SK-N-SH (cell line): ENCODE measurements around the gene ASTE1. TPM values are rescaled to one million over a fixed set of nuclear protein-coding genes. Genes with fewer than 3 reads are reported as not detected.

Experiments used
- CTCF ChIA-PET: fragments of 300-600, 350-600 bp; formaldehyde crosslinking; extraction: SDS; loops from one replicate; lab custom pipeline; 2021; lab: Yijun Ruan, JAX
- POLR2A ChIA-PET: fragments of 350-600 bp; sonication (Branson Sonifier 250); formaldehyde crosslinking; extraction: SDS; loops from one replicate; lab custom pipeline; 2020; ENCODE audit warnings: antibody characterized with exemption, inconsistent platforms; lab: Yijun Ruan, JAX
- DNase-seq: peaks from one replicate; pipeline ENCODE4 v3.0.0; 2012
- H2AFZ ChIP-seq: fragments of 200-600 bp; sonication (generic); 2 replicates; pipeline ENCODE4 v1.8.1; 2016; ENCODE audit warnings: antibody characterized with exemption, mild to moderate bottlenecking, low read depth
- H3F3A ChIP-seq: fragments of 200-600 bp; sonication (generic); replicated peaks from 2 replicates; pipeline ENCODE3; 2016; ENCODE audit warnings: antibody characterized with exemption, mild to moderate bottlenecking; ENCODE audit not compliant: insufficient read depth
- H3K27ac ChIP-seq, 2 experiments: fragments of 200-500 bp in 1 of 2; fragments of 200-600 bp in 1 of 2; sonication (Bioruptor generic) in 1 of 2; sonication (generic), shearing (Covaris generic) in 1 of 2; 2 replicates each; pipeline versions ENCODE4 v1.5.1 to v1.6.1; 2014 to 2016; ENCODE audit warnings: low read depth in 2 of 2, inconsistent platforms in 1 of 2, low read length in 1 of 2, mild to moderate bottlenecking in 1 of 2, mixed read lengths in 1 of 2
- H3K27me3 ChIP-seq: fragments of 200-600 bp; sonication (generic), shearing (Covaris generic); 2 replicates; pipeline ENCODE4 v1.6.1; 2016; ENCODE audit warnings: mixed run types; ENCODE audit not compliant: insufficient read depth
- H3K36me3 ChIP-seq, 2 experiments: fragments of 200-500 bp in 1 of 2; fragments of 200-600 bp in 1 of 2; sonication (Bioruptor generic) in 1 of 2; sonication (generic) in 1 of 2; replicated peaks in 1 of 2; 2 replicates each; pipeline versions ENCODE3 to v1.5.1; 2014 to 2016; ENCODE audit warnings: low read length in 1 of 2, mild to moderate bottlenecking in 1 of 2; ENCODE audit not compliant: insufficient read depth in 2 of 2, control insufficient read depth in 1 of 2
- H3K4me1 ChIP-seq, 2 experiments: fragments of 200-500 bp in 1 of 2; fragments of 200-600 bp in 1 of 2; sonication (Bioruptor generic) in 1 of 2; sonication (generic), shearing (Covaris generic) in 1 of 2; 2 replicates each; pipeline versions ENCODE4 v1.5.1 to v1.6.1; 2014 to 2016; ENCODE audit warnings: low read depth in 1 of 2, low read length in 1 of 2, mixed run types in 1 of 2; ENCODE audit not compliant: insufficient read depth in 2 of 2, control insufficient read depth in 1 of 2
- H3K4me2 ChIP-seq: fragments of 200-600 bp; sonication (generic), shearing (Covaris generic); 2 replicates; pipeline ENCODE4 v1.6.1; 2017; ENCODE audit warnings: mixed run types
- H3K4me3 ChIP-seq, 2 experiments: fragments of 200-500 bp in 1 of 2; fragments of 200-600 bp in 1 of 2; sonication (Bioruptor generic) in 1 of 2; sonication (generic), shearing (Covaris generic) in 1 of 2; 2 replicates each; pipeline versions ENCODE4 v1.5.1 to v1.8.1; 2014 to 2016; ENCODE audit warnings: low read depth in 2 of 2, inconsistent platforms in 1 of 2, low read length in 1 of 2, mild to moderate bottlenecking in 1 of 2, mixed read lengths in 1 of 2, moderate library complexity in 1 of 2
- H3K79me2 ChIP-seq: fragments of 200-600 bp; sonication (generic); 2 replicates; pipeline ENCODE4 v1.8.1; 2017; ENCODE audit warnings: mild to moderate bottlenecking; ENCODE audit not compliant: insufficient read depth
- H3K9ac ChIP-seq: fragments of 200-600 bp; sonication (generic); 2 replicates; pipeline ENCODE4 v1.6.1; 2017; ENCODE audit warnings: mixed run types
- H3K9me2 ChIP-seq: fragments of 200-600 bp; sonication (generic); 2 replicates; pipeline ENCODE4 v1.6.1; 2017; ENCODE audit warnings: mixed run types
- H3K9me3 ChIP-seq: fragments of 200-600 bp; sonication (generic); 2 replicates; pipeline ENCODE4 v1.6.1; 2017; ENCODE audit warnings: mixed run types, mild to moderate bottlenecking, moderate library complexity
- H4K20me1 ChIP-seq: fragments of 200-600 bp; sonication (generic); 2 replicates; pipeline ENCODE4 v1.6.1; 2017; ENCODE audit warnings: mild to moderate bottlenecking, mixed run types; ENCODE audit not compliant: insufficient read depth
- ELF1 ChIP-seq: IDR thresholded peaks from 2 replicates; pipeline ENCODE4 v1.4.0; 2012
- EZH2phosphoT487 ChIP-seq: fragments of 200-600 bp; sonication (generic); IDR thresholded peaks from 2 replicates; pipeline ENCODE4 v1.6.1; 2017; ENCODE audit warnings: low read depth, mixed run types, mild to moderate bottlenecking, antibody characterized with exemption, moderate library complexity, borderline replicate concordance
- FOSL2 ChIP-seq: IDR thresholded peaks from 2 replicates; pipeline ENCODE4 v1.4.0; 2012; ENCODE audit warnings: low read depth, mild to moderate bottlenecking, moderate library complexity, borderline replicate concordance
- FOXJ3 ChIP-seq: sonication (generic); formaldehyde crosslinking; IDR thresholded peaks from 2 replicates; pipeline ENCODE4 v1.5.1; 2020; ENCODE audit warnings: mild to moderate bottlenecking, missing genetic modification reagents
- FOXM1 ChIP-seq: IDR thresholded peaks from 2 replicates; pipeline ENCODE4 v1.4.0; 2012; ENCODE audit warnings: low read depth, mild to moderate bottlenecking
- GABPA ChIP-seq: IDR thresholded peaks from 2 replicates; pipeline ENCODE4 v1.4.0; 2012; ENCODE audit warnings: low read depth, mild to moderate bottlenecking
- GATA2 ChIP-seq: sonication (generic); formaldehyde crosslinking; IDR thresholded peaks from 2 replicates; pipeline ENCODE4 v1.5.0; 2020; ENCODE audit warnings: mild to moderate bottlenecking, missing genetic modification reagents
- JUND ChIP-seq: IDR thresholded peaks from 2 replicates; pipeline ENCODE4 v1.4.0; 2012
- MEF2A ChIP-seq: IDR thresholded peaks from 2 replicates; pipeline ENCODE4 v1.4.0; 2012; ENCODE audit warnings: low read depth, borderline replicate concordance
- NFIC ChIP-seq: IDR thresholded peaks from 2 replicates; pipeline ENCODE4 v1.4.0; 2012; ENCODE audit warnings: borderline replicate concordance
- POLR2AphosphoS5 ChIP-seq: IDR thresholded peaks from 2 replicates; pipeline ENCODE4 v1.6.1; 2012; ENCODE audit warnings: low read depth, low read length
- RCOR1 ChIP-seq: fragments of 150-350 bp; IDR thresholded peaks from 2 replicates; pipeline ENCODE4 v1.6.1; 2017; ENCODE audit warnings: antibody characterized with exemption, low read length
- RFX5 ChIP-seq: IDR thresholded peaks from 2 replicates; pipeline ENCODE4 v1.6.1; 2012; ENCODE audit warnings: mild to moderate bottlenecking, improper control_type of control experiment, low read length
- SIN3A ChIP-seq: IDR thresholded peaks from 2 replicates; pipeline ENCODE4 v1.6.1; 2012; ENCODE audit warnings: low read depth, mild to moderate bottlenecking, low read length, moderate library complexity, borderline replicate concordance
- TAF1 ChIP-seq: IDR thresholded peaks from 2 replicates; pipeline ENCODE4 v1.6.1; 2012; ENCODE audit warnings: low read depth, mild to moderate bottlenecking, low read length, moderate library complexity, borderline replicate concordance
- TCF12 ChIP-seq: IDR thresholded peaks from 2 replicates; pipeline ENCODE4 v1.4.0; 2012
- YY1 ChIP-seq: IDR thresholded peaks from 2 replicates; pipeline ENCODE4 v1.4.0; 2012; ENCODE audit warnings: low read depth, mild to moderate bottlenecking
- WGBS: methylation state at CpG from one replicate; pipeline ENCODE4 v1.1.6; 2017; ENCODE audit warnings: low lambda C conversion rate; 5-methylcytosine and 5-hydroxymethylcytosine counted together
- polyA plus RNA-seq, 3 experiments: library from polyadenylated mRNA; depleted of rRNA; stranded (reverse); fragments of >200 nt; gene quantifications; 2 replicates each; pipeline ENCODE4 v1.2.3, GENCODE V29; 2012
- TF ChIP-seq, protein P1 (sequence below): IDR thresholded peaks from 2 replicates; pipeline ENCODE4 v1.4.0; 2012; ENCODE audit warnings: low read depth, borderline replicate concordance
- TF ChIP-seq, protein P2 (sequence below): IDR thresholded peaks from 2 replicates; pipeline ENCODE4 v1.4.0; 2012; ENCODE audit warnings: low read depth, borderline replicate concordance
- TF ChIP-seq, protein P3 (sequence below): IDR thresholded peaks from 2 replicates; pipeline ENCODE4 v1.4.0; 2012; ENCODE audit warnings: low read depth
- TF ChIP-seq, protein P4 (sequence below): IDR thresholded peaks from 2 replicates; pipeline ENCODE4 v1.6.1; 2012; ENCODE audit warnings: mild to moderate bottlenecking, low read depth, low read length, moderate library complexity

ASTE1 gene
- polyA plus RNA-seq, 1 of the 3 experiments (the other 2 are of a cell fraction), result 3.5 TPM

DNA sequence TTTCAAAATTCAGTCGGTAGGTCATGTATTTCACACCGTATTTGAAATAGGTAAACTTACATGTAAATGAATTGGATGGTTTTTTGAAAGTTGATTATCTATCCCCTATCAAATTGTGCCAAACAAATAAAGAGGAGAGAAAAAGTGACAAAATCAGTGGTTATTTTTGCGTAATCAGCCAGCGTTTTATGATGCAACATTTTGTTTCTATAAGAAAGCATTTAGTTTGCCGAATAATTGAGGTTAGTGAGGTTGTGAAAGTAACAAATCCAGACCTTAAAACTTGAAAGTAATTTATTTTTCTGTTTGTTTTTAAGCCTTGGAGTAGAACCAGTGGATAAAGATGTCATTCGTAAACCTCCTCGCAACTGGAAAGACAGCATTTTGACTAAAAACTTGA, 29.3 kb downstream of the ASTE1 start:
- Histone ChIP-seq H3K9me2 (no peaks in the 10 kb centered on the region), H3K27ac (no peak overlapping the region), H3K9me3 (no peaks in the 10 kb centered on the region), H3K27me3 (no peaks in the 10 kb centered on the region), H4K20me1 (no peaks in the 10 kb centered on the region), H3K4me1 (peaks cover 0 to 9% of the 10 kb centered on the region in 2 experiments; a peak in 1 of 4 replicates), H3F3A (no peaks in the 10 kb centered on the region), H3K36me3 (peaks cover 47 to 63% of the 10 kb centered on the region in 2 experiments), H3K4me2 (no peak overlapping the region), H3K4me3 (no peak overlapping the region), H2AFZ (no peak overlapping the region), H3K9ac (no peak overlapping the region), H3K79me2 (no peaks in the 10 kb centered on the region)
- DNase-seq, result no peak
- CTCF ChIA-PET, result interaction anchor here (1.3 kb wide), 1 partner anchor 17 kb away, joined by 3 read pairs; no protein-coding TSS in a partner anchor
- POLR2A ChIA-PET, result no interaction called here
- TF ChIP-seq RCOR1, result no peak
- no peak for TF ChIP-seq SIN3A
- TF ChIP-seq EZH2phosphoT487, result no peak
- TF ChIP-seq NFIC, result no peak
- TF ChIP-seq POLR2AphosphoS5, result no peak
- no peak for TF ChIP-seq JUND
- TF ChIP-seq, protein P1, sequence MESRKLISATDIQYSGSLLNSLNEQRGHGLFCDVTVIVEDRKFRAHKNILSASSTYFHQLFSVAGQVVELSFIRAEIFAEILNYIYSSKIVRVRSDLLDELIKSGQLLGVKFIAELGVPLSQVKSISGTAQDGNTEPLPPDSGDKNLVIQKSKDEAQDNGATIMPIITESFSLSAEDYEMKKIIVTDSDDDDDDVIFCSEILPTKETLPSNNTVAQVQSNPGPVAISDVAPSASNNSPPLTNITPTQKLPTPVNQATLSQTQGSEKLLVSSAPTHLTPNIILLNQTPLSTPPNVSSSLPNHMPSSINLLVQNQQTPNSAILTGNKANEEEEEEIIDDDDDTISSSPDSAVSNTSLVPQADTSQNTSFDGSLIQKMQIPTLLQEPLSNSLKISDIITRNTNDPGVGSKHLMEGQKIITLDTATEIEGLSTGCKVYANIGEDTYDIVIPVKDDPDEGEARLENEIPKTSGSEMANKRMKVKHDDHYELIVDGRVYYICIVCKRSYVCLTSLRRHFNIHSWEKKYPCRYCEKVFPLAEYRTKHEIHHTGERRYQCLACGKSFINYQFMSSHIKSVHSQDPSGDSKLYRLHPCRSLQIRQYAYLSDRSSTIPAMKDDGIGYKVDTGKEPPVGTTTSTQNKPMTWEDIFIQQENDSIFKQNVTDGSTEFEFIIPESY, result no peak
- TF ChIP-seq, protein P2, sequence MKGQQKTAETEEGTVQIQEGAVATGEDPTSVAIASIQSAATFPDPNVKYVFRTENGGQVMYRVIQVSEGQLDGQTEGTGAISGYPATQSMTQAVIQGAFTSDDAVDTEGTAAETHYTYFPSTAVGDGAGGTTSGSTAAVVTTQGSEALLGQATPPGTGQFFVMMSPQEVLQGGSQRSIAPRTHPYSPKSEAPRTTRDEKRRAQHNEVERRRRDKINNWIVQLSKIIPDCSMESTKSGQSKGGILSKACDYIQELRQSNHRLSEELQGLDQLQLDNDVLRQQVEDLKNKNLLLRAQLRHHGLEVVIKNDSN, result no peak
- TF ChIP-seq, protein P3, sequence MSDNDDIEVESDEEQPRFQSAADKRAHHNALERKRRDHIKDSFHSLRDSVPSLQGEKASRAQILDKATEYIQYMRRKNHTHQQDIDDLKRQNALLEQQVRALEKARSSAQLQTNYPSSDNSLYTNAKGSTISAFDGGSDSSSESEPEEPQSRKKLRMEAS, result no peak
- TF ChIP-seq FOXM1, result no peak
- TF ChIP-seq TAF1, result no peak
- no peak for TF ChIP-seq YY1
- WGBS, result 94% methylated on average over 7 of the region's 7 CpGs

DNA sequence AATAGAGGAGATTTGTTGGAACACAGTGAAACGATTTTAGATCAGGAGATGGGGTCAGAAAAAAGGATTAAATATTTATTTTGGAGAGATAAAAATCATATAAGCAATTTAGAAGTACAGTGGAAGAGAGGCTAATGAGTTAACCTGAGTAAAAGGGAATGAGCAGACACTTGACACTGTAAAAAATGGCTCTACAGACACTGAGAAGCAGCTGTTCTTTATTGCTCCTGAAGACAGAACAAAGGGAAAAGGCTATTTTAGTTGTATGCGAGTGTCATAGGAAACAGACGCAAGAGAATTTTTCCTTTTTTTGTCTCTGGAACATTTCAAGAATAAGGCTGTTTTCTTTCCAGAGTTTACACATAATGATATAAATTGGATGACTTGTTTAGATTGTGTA, 34.3 kb downstream of the ASTE1 start:
- Histone ChIP-seq H4K20me1 (no peaks in the 10 kb centered on the region), H3K9me2 (no peaks in the 10 kb centered on the region), H3K4me2 (no peak overlapping the region), H3K9ac (no peak overlapping the region)
- TF ChIP-seq, protein P3, result no peak
- TF ChIP-seq EZH2phosphoT487 (no peak), ELF1 (no peak), GATA2 (CRISPR knock-in tag) (no peak), RFX5 (no peak), MEF2A (no peak), FOXJ3 (no peak), JUND (no peak), YY1 (no peak), RCOR1 (no peak), POLR2AphosphoS5 (no peak), FOXM1 (no peak), GABPA (no peak), TCF12 (no peak), FOSL2 (no peak)
- TF ChIP-seq, protein P4, sequence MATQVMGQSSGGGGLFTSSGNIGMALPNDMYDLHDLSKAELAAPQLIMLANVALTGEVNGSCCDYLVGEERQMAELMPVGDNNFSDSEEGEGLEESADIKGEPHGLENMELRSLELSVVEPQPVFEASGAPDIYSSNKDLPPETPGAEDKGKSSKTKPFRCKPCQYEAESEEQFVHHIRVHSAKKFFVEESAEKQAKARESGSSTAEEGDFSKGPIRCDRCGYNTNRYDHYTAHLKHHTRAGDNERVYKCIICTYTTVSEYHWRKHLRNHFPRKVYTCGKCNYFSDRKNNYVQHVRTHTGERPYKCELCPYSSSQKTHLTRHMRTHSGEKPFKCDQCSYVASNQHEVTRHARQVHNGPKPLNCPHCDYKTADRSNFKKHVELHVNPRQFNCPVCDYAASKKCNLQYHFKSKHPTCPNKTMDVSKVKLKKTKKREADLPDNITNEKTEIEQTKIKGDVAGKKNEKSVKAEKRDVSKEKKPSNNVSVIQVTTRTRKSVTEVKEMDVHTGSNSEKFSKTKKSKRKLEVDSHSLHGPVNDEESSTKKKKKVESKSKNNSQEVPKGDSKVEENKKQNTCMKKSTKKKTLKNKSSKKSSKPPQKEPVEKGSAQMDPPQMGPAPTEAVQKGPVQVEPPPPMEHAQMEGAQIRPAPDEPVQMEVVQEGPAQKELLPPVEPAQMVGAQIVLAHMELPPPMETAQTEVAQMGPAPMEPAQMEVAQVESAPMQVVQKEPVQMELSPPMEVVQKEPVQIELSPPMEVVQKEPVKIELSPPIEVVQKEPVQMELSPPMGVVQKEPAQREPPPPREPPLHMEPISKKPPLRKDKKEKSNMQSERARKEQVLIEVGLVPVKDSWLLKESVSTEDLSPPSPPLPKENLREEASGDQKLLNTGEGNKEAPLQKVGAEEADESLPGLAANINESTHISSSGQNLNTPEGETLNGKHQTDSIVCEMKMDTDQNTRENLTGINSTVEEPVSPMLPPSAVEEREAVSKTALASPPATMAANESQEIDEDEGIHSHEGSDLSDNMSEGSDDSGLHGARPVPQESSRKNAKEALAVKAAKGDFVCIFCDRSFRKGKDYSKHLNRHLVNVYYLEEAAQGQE, result no peak
- TF ChIP-seq, protein P2, result no peak
- TF ChIP-seq, all 33 proteins: peak for 0
- no peak for DNase-seq
- POLR2A ChIA-PET, result no interaction called here
- H3K79me2 ChIP-seq, result no peaks in the 10 kb centered on the region; the same call in 1 of the 2 replicates
- H2AFZ ChIP-seq, result no peak overlapping the region
- no peaks in the 10 kb centered on the region for H3K27me3 ChIP-seq
- CTCF ChIA-PET, result no interaction called here
- H3K4me1 ChIP-seq, result no peaks in the 10 kb centered on the region
- H3K27ac ChIP-seq, result no peak overlapping the region
- WGBS, result 75% methylated on average over 3 of the region's 3 CpGs
- no peaks in the 10 kb centered on the region for H3K9me3 ChIP-seq
- peaks cover 27 to 38% of the 10 kb centered on the region in 2 experiments for H3K36me3 ChIP-seq
- H3K4me3 ChIP-seq, result no peak overlapping the region
- H3F3A ChIP-seq, result no peaks in the 10 kb centered on the region
